Measurements from ENCODE around the gene TBX4.

- TF ChIP-seq POLR2A (IDR thresholded peaks at IDR 0.05; ENCODE audit: low read depth, low read length) (no peak), TAF1 (IDR thresholded peaks at IDR 0.05; ENCODE audit: borderline replicate concordance, low read depth, low read length) (no peak), POLR2AphosphoS5 (IDR thresholded peaks at IDR 0.05; ENCODE audit: low read depth, low read length) (no peak)
Measured at GRCh38 chr17:61510991-61511390, 58.8 kb downstream of the TBX4 start.
